Psoas muscle (tissue), 8 donors: ENCODE results near the gene ANTKMT. TPM values are rescaled to one million over a fixed set of nuclear protein-coding genes. Genes with fewer than 3 reads are reported as not detected.
"Not testable (repeated sequence)": the region's sequence is repeated elsewhere in the genome, so short reads cannot be mapped to it uniquely, and the experiment has no call there.

Source experiments
- ATAC-seq, 4 donors: fragments of 200-7000 bp; cut with Tn5 transposase; one replicate each; pipeline ENCODE4 v1.9.1; 2020; ENCODE audit warnings: moderate library complexity in 3 of 4, mild to moderate bottlenecking in 2 of 4
- DNase-seq, 2 donors: peaks; one replicate each; pipeline ENCODE4 v3.0.0-alpha.2; 2020
- H3K27ac ChIP-seq: fragments of 200-600 bp; one replicate; pipeline ENCODE4 v1.8.0; 2022
- H3K27me3 ChIP-seq, 3 donors: fragments of 200-600 bp in 1 of 3; one replicate each; pipeline versions ENCODE4 v1.6.1 to v1.8.0; 2013 to 2022; ENCODE audit warnings: low read length in 2 of 3, mild to moderate bottlenecking in 2 of 3, moderate library complexity in 1 of 3; ENCODE audit not compliant: insufficient read depth in 3 of 3
- H3K36me3 ChIP-seq, 2 donors: fragments of 200-600 bp in 1 of 2; one replicate each; pipeline versions ENCODE4 v1.6.1 to v1.8.0; 2013 to 2022; ENCODE audit warnings: low read depth in 1 of 2, mild to moderate bottlenecking in 1 of 2, moderate library complexity in 1 of 2; ENCODE audit not compliant: insufficient read depth in 1 of 2
- H3K4me1 ChIP-seq: fragments of 200-600 bp; one replicate; pipeline ENCODE4 v1.8.0; 2022
- H3K4me3 ChIP-seq: fragments of 200-600 bp; one replicate; pipeline ENCODE4 v1.8.0; 2022; ENCODE audit warnings: mild to moderate bottlenecking
- H3K9me3 ChIP-seq: fragments of 200-600 bp; one replicate; pipeline ENCODE4 v1.8.0; 2022
- CTCF ChIP-seq: fragments of 200-600 bp; IDR thresholded peaks from one replicate; pipeline ENCODE4 v1.8.0; 2022; ENCODE audit warnings: antibody characterized with exemption
- WGBS, 3 donors: extraction: QIAGEN DNeasy Blood & Tissue Kit; methylation state at CpG; one replicate each; pipeline versions ENCODE4 v1.1.6 to v1.1.7; 2013; 5-methylcytosine and 5-hydroxymethylcytosine counted together
- intact Hi-C, 2 donors: fragments of 100-400 bp; cut with DNase I; formaldehyde crosslinking; loops; one replicate each; pipeline versions ENCODE4 v1.11.0 to v1.14.2; 2022
- polyA plus RNA-seq, 3 donors: library from polyadenylated mRNA; stranded (reverse); fragments of 200-250 nt; gene quantifications; one replicate each; pipeline ENCODE4 v1.2.3, GENCODE V29; 2013
- total RNA-seq, 4 donors: library from RNA; stranded (reverse); fragmentation: NEBNext Ultra II Directional in 2 of 4; extraction: Animal tissue kit (Norgen Biotek cat#: 25700) in 2 of 4; gene quantifications; one replicate each; pipeline versions ENCODE4 v1.2.1 to v1.2.4, GENCODE V29; 2021 to 2023
- donor health status: healthy with polysubstance abuse.
- donor health status: DM: no; HTN: no; CAD: no; lungs with moderate emphysema.
- donor health status: Bipolar disorder and iron deficiency.
- donor health status: healthy.
- donor health status: DM: yes; HTN: yes; CAD: no.
- donor health status: DM: no; HTN: no; CAD: no.
- donor health status: DM: no; HTN: no; CAD: no.
- donor health status: DM: yes; HTN: yes; CAD: no.

The ANTKMT gene
- total and polyA plus RNA-seq, 7 donors, result 16.1 to 56.0 (median 33.5) TPM

GRCh38 chr16:752007-752312 lies 31.0 kb downstream of the ANTKMT start:
- 17 to 29% (median 17%) methylated on average over 8 to 10 of the region's 10 CpGs for WGBS, 3 donors
- intact Hi-C loops, result no loop called here
- no peaks in the 10 kb centered on the region for H3K9me3 ChIP-seq
- peaks cover 0 to 42% (median 8%) of the 10 kb centered on the region in 3 donors for H3K27me3 ChIP-seq
- DNase-seq (no peak), ATAC-seq (no peak)
- no peaks in the 10 kb centered on the region for H3K4me1 ChIP-seq
- no peak overlapping the region for H3K4me3 ChIP-seq
- no peak overlapping the region for H3K27ac ChIP-seq
- H3K36me3 ChIP-seq, result no peaks in the 10 kb centered on the region
- TF ChIP-seq CTCF, result no peak

- not testable (repeated sequence) for DNase-seq, H3K27ac ChIP-seq
These were observed 33.2 kb downstream of the ANTKMT start for GRCh38 chr16:754121-754607.

GRCh38 chr16:754656-755055 lies 33.7 kb downstream of the ANTKMT start:
- Histone ChIP-seq H3K36me3 (no peaks in the 10 kb centered on the region), H3K27ac (no peak overlapping the region), H3K9me3 (no peaks in the 10 kb centered on the region), H3K4me3 (no peak overlapping the region), H3K4me1 (no peaks in the 10 kb centered on the region), H3K27me3 (peaks cover 0 to 39% (median 10%) of the 10 kb centered on the region in 3 donors)
- ATAC-seq (no peak), DNase-seq (no peak)
- intact Hi-C loops, result no loop called here
- WGBS, 3 donors, result 58 to 64% (median 64%) methylated on average over 11 of the region's 11 CpGs
- TF ChIP-seq CTCF, result no peak

More at GRCh38 chr16:754121-754607, 33.2 kb downstream of the ANTKMT start:
- 84 to 87% (median 86%) methylated on average over 11 of the region's 11 CpGs for WGBS, 3 donors
- H3K36me3 ChIP-seq, H3K4me3 ChIP-seq, ATAC-seq, intact Hi-C loops, H3K4me1 ChIP-seq, H3K9me3 ChIP-seq: not testable (repeated sequence)
- H3K27me3 ChIP-seq, result peaks cover 0 to 39% (median 9%) of the 10 kb centered on the region in 3 donors

- DNase-seq (no peak), ATAC-seq (no peak)
- H3K9me3 ChIP-seq, result no peaks in the 10 kb centered on the region
- H3K27ac ChIP-seq, result no peak overlapping the region
- H3K4me1 ChIP-seq, result no peaks in the 10 kb centered on the region
- no peak overlapping the region for H3K4me3 ChIP-seq
- H3K27me3 ChIP-seq, result peaks cover 0 to 39% (median 12%) of the 10 kb centered on the region in 3 donors
- 90 to 97% (median 94%) methylated on average over 5 of the region's 5 CpGs for WGBS, 3 donors
- H3K36me3 ChIP-seq, result no peaks in the 10 kb centered on the region
- intact Hi-C loops, result no loop called here
- TF ChIP-seq CTCF, result no peak
These were observed 35.5 kb downstream of the ANTKMT start for GRCh38 chr16:756428-756827.

- H3K27me3 ChIP-seq, result peaks cover 0 to 43% (median 9%) of the 10 kb centered on the region in 3 donors
- no peak overlapping the region for H3K27ac ChIP-seq
- ATAC-seq, result no peak
- 72 to 75% (median 75%) methylated on average over 32 to 34 of the region's 34 CpGs for WGBS, 3 donors
- intact Hi-C loops, result no loop called here
- no peak for TF ChIP-seq CTCF
- no peaks in the 10 kb centered on the region for H3K9me3 ChIP-seq
- H3K36me3 ChIP-seq, result no peaks in the 10 kb centered on the region
- H3K4me1 ChIP-seq, result no peaks in the 10 kb centered on the region
- no peak overlapping the region for H3K4me3 ChIP-seq
- DNase-seq, result no peak
These were observed 38.4 kb downstream of the ANTKMT start for GRCh38 chr16:759110-759910.
